ENCODE data around the gene GCSAM.

- TF ChIP-seq CTCF (IDR thresholded peaks at IDR 0.05) (no peak), POLR2A (IDR thresholded peaks at IDR 0.05) (no peak)
These were observed 4.7 kb upstream of the GCSAM start for GRCh38 chr3:112137781-112138180.
